ENCODE measurements around the gene ECT2L. TPM values are rescaled to one million over a fixed set of nuclear protein-coding genes. Genes with fewer than 3 reads are reported as not detected.

Gene ECT2L
- total RNA-seq, 2 donors from 2014 or later = not detected

DNA sequence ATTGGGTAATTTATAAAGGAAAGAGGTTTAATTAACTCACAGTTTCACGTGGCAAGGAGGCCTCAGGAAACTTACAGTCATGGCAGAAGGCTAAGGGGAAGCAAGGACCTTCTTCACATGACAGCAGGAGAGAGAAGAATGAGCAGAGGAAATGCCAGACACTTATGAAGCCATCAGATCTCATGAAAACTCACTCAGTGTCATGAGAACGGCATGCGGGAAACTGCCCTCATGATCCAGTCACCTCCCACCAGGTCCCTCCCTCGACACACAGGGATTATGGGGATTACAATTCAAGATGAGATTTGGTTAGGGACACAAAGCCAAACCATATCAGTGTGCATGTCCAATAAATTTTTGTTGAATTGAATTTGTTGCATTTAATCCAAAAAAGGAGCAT lies 52.0 kb downstream of the ECT2L start:
- no peak overlapping the region for H3K27ac ChIP-seq
- H3K4me3 ChIP-seq = no peak overlapping the region
- no peak for DNase-seq (ENCODE audit: low spot score)
- no peak for ATAC-seq (ENCODE audit: insufficient number of reproducible peaks, low FRiP score, low read depth)
- no peaks in the 10 kb centered on the region for H3K36me3 ChIP-seq
- no peaks in the 10 kb centered on the region for H3K9me3 ChIP-seq
- H3K27me3 ChIP-seq (replicated peaks; ENCODE audit: insufficient read depth) = no peaks in the 10 kb centered on the region
- H3K4me1 ChIP-seq (ENCODE audit: control insufficient read depth in 1 of 2, low read depth in 2 of 2) = no peaks in the 10 kb centered on the region
- TF ChIP-seq, protein P1, sequence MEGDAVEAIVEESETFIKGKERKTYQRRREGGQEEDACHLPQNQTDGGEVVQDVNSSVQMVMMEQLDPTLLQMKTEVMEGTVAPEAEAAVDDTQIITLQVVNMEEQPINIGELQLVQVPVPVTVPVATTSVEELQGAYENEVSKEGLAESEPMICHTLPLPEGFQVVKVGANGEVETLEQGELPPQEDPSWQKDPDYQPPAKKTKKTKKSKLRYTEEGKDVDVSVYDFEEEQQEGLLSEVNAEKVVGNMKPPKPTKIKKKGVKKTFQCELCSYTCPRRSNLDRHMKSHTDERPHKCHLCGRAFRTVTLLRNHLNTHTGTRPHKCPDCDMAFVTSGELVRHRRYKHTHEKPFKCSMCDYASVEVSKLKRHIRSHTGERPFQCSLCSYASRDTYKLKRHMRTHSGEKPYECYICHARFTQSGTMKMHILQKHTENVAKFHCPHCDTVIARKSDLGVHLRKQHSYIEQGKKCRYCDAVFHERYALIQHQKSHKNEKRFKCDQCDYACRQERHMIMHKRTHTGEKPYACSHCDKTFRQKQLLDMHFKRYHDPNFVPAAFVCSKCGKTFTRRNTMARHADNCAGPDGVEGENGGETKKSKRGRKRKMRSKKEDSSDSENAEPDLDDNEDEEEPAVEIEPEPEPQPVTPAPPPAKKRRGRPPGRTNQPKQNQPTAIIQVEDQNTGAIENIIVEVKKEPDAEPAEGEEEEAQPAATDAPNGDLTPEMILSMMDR (IDR thresholded peaks at IDR 0.05) = no peak

GRCh38 chr6:138848461-138848860 lies 52.6 kb downstream of the ECT2L start:
- TF ChIP-seq, protein P1 (IDR thresholded peaks at IDR 0.05) = no peak
- Histone ChIP-seq H3K9me3 (no peaks in the 10 kb centered on the region), H3K36me3 (no peaks in the 10 kb centered on the region), H3K4me1 (ENCODE audit: control insufficient read depth in 1 of 2, low read depth in 2 of 2) (no peaks in the 10 kb centered on the region), H3K27me3 (replicated peaks; ENCODE audit: insufficient read depth) (no peaks in the 10 kb centered on the region), H3K27ac (no peak overlapping the region), H3K4me3 (no peak overlapping the region)
- ATAC-seq (ENCODE audit: insufficient number of reproducible peaks, low FRiP score, low read depth) (no peak), DNase-seq (ENCODE audit: low spot score) (no peak)

- H3K4me1 ChIP-seq (ENCODE audit: control insufficient read depth in 1 of 2, low read depth in 2 of 2) = no peaks in the 10 kb centered on the region
- ATAC-seq (ENCODE audit: insufficient number of reproducible peaks, low FRiP score, low read depth) (no peak), DNase-seq (ENCODE audit: low spot score) (no peak)
- H3K9me3 ChIP-seq = no peaks in the 10 kb centered on the region
- TF ChIP-seq, protein P1 (IDR thresholded peaks at IDR 0.05) = no peak
- H3K27me3 ChIP-seq (replicated peaks; ENCODE audit: insufficient read depth) = no peaks in the 10 kb centered on the region
- H3K27ac ChIP-seq = no peak overlapping the region
- no peak overlapping the region for H3K4me3 ChIP-seq
- no peaks in the 10 kb centered on the region for H3K36me3 ChIP-seq
Observed at GRCh38 chr6:138849791-138850190, 53.9 kb downstream of the ECT2L start.

DNA sequence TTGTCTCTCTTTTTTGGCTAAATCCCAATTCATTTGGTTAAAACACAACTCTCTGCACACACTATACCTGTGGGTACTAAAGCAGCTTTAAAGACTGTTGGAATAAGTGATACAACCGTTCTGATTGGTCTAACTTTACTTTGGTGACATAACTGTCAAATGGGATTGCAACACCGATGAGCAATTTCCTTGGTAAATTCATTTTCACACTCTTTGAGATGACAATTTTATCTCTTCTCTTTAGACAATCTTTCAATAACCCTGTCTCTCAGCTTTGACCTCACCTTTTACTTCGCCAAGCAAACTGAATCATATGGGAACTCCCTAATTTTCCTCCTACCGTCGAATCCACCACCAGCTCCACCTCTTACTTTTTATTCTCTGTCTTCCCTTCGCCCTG lies 60.8 kb downstream of the ECT2L start:
- no peak for DNase-seq (ENCODE audit: low spot score)
- TF ChIP-seq, protein P1 (IDR thresholded peaks at IDR 0.05) = no peak
- Histone ChIP-seq H3K27me3 (replicated peaks; ENCODE audit: insufficient read depth) (no peaks in the 10 kb centered on the region), H3K9me3 (no peaks in the 10 kb centered on the region), H3K4me1 (ENCODE audit: control insufficient read depth in 1 of 2, low read depth in 2 of 2) (no peaks in the 10 kb centered on the region), H3K4me3 (no peak overlapping the region), H3K27ac (no peak overlapping the region), H3K36me3 (no peaks in the 10 kb centered on the region)
- no peak for ATAC-seq (ENCODE audit: insufficient number of reproducible peaks, low FRiP score, low read depth)

DNA sequence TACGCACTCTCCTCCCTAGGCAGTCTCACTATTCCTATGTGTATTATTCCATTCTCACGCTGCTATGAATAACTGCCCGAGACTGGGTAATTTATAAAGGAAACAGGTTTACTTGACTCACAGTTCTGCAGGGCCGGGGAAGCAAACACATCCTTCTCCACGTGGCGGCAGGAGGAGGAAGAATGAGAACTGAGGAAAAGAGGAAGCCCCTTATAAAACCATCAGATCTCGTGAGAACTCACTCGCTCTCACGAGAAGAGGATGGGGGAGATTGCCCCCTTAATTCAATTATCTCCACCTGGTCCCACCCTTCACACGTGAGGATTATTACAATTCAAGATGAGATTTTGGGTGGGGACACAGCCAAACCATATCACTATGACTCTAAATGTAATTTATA lies 61.9 kb downstream of the ECT2L start:
- H3K27ac ChIP-seq = no peak overlapping the region
- no peaks in the 10 kb centered on the region for H3K36me3 ChIP-seq
- DNase-seq (ENCODE audit: low spot score) = no peak
- no peaks in the 10 kb centered on the region for H3K9me3 ChIP-seq
- TF ChIP-seq, protein P1 (IDR thresholded peaks at IDR 0.05) = no peak
- peaks cover 0 to 5% of the 10 kb centered on the region in 2 donors for H3K4me1 ChIP-seq (ENCODE audit: control insufficient read depth in 1 of 2, low read depth in 2 of 2)
- no peaks in the 10 kb centered on the region for H3K27me3 ChIP-seq (replicated peaks; ENCODE audit: insufficient read depth)
- ATAC-seq (ENCODE audit: insufficient number of reproducible peaks, low FRiP score, low read depth) = no peak
- no peak overlapping the region for H3K4me3 ChIP-seq
